Fibroblast of lung (primary cell): ENCODE data around the gene CD82. TPM values are rescaled to one million over a fixed set of nuclear protein-coding genes. Genes with fewer than 3 reads are reported as not detected.
A peak's percentile ranks its signal among the peaks of the same experiment; 100 is the strongest.

Experiments
- DNase-seq, 2 donors: peaks; one replicate each; pipeline versions ENCODE4 v3.0.0 to v3.0.0-alpha.2; 2010; ENCODE audit warnings: low read depth in 2 of 2
- H2AFZ ChIP-seq: 2 replicates; pipeline ENCODE4 v1.5.1; 2012; ENCODE audit warnings: low read length, control low read depth, inconsistent platforms
- H3K27ac ChIP-seq: 2 replicates; pipeline ENCODE4 v1.5.1; 2011; ENCODE audit warnings: low read length, control low read depth; ENCODE audit not compliant: insufficient read depth
- H3K27me3 ChIP-seq: 2 replicates; pipeline ENCODE4 v1.5.1; 2011; ENCODE audit warnings: mild to moderate bottlenecking, low read length; ENCODE audit not compliant: control insufficient read depth, insufficient read depth
- H3K36me3 ChIP-seq: 2 replicates; pipeline ENCODE4 v1.5.1; 2011; ENCODE audit warnings: low read length; ENCODE audit not compliant: control insufficient read depth, insufficient read depth
- H3K4me1 ChIP-seq: 2 replicates; pipeline ENCODE4 v1.5.1; 2011; ENCODE audit warnings: low read length; ENCODE audit not compliant: control insufficient read depth, insufficient read depth; ENCODE audit errors: extremely low read depth
- H3K4me2 ChIP-seq: 2 replicates; pipeline ENCODE4 v1.5.1; 2011; ENCODE audit warnings: low read length, control low read depth; ENCODE audit not compliant: insufficient read depth; ENCODE audit errors: extremely low read depth
- H3K4me3 ChIP-seq, 4 experiments: fragments of 200-600 bp in 1 of 4; sonication (generic) in 1 of 4; replicated peaks in 1 of 4; 2 replicates each; pipeline ENCODE4 v1.5.1; 2011 to 2016; ENCODE audit warnings: low read length in 4 of 4, low read depth in 3 of 4, mild to moderate bottlenecking in 3 of 4, control low read depth in 2 of 4, inconsistent platforms in 1 of 4, mixed read lengths in 1 of 4; ENCODE audit not compliant: insufficient read depth in 1 of 4; ENCODE audit errors: control extremely low read depth in 1 of 4
- H3K79me2 ChIP-seq: 2 replicates; pipeline ENCODE4 v1.5.1; 2012; ENCODE audit warnings: mild to moderate bottlenecking, low read length, inconsistent platforms; ENCODE audit not compliant: control insufficient read depth, insufficient read depth
- H3K9ac ChIP-seq: 2 replicates; pipeline ENCODE4 v1.5.1; 2011; ENCODE audit warnings: mild to moderate bottlenecking, low read length, control low read depth; ENCODE audit not compliant: insufficient read depth
- H3K9me3 ChIP-seq: 2 replicates; pipeline ENCODE4 v1.5.1; 2012; ENCODE audit warnings: low read depth, low read length; ENCODE audit not compliant: control insufficient read depth, insufficient read depth
- H4K20me1 ChIP-seq: 2 replicates; pipeline ENCODE4 v1.5.1; 2011; ENCODE audit warnings: low read length; ENCODE audit not compliant: control insufficient read depth, insufficient read depth; ENCODE audit errors: extremely low read depth
- EZH2 ChIP-seq: IDR thresholded peaks from 2 replicates; pipeline ENCODE4 v1.5.1; 2012; ENCODE audit warnings: low read length, control low read depth, mild to moderate bottlenecking; ENCODE audit errors: missing control alignments
- polyA plus RNA-seq, 2 donors: library from polyadenylated mRNA; depleted of rRNA in 1 of 2; stranded (reverse) in 1 of 2; unstranded in 1 of 2; fragments of >200 nt; gene quantifications; 2 replicates each; pipeline ENCODE4 v1.2.1, GENCODE V29; 2011 to 2012; ENCODE audit warnings: missing spikeins in 1 of 2
- total RNA-seq: library from RNA; depleted of rRNA; stranded (reverse); fragments of >200 nt; gene quantifications from 2 replicates; pipeline ENCODE4 v1.2.1, GENCODE V29; 2014
- TF ChIP-seq, protein P1 (sequence below), 2 donors: IDR thresholded peaks in 1 of 2; conservative IDR thresholded peaks in 1 of 2; 1 replicate in 1 of 2; 2 replicates in 1 of 2; pipeline ENCODE4 v1.5.1; 2011 to 2012; ENCODE audit warnings: low read length in 2 of 2, control low read depth in 1 of 2, inconsistent platforms in 1 of 2, low read depth in 1 of 2, mild to moderate bottlenecking in 1 of 2

CD82 gene
- total and polyA plus RNA-seq, 2 donors (not counting 1 experiment from before 2014, with no cell fraction given) = 54.2 to 114 TPM

DNA sequence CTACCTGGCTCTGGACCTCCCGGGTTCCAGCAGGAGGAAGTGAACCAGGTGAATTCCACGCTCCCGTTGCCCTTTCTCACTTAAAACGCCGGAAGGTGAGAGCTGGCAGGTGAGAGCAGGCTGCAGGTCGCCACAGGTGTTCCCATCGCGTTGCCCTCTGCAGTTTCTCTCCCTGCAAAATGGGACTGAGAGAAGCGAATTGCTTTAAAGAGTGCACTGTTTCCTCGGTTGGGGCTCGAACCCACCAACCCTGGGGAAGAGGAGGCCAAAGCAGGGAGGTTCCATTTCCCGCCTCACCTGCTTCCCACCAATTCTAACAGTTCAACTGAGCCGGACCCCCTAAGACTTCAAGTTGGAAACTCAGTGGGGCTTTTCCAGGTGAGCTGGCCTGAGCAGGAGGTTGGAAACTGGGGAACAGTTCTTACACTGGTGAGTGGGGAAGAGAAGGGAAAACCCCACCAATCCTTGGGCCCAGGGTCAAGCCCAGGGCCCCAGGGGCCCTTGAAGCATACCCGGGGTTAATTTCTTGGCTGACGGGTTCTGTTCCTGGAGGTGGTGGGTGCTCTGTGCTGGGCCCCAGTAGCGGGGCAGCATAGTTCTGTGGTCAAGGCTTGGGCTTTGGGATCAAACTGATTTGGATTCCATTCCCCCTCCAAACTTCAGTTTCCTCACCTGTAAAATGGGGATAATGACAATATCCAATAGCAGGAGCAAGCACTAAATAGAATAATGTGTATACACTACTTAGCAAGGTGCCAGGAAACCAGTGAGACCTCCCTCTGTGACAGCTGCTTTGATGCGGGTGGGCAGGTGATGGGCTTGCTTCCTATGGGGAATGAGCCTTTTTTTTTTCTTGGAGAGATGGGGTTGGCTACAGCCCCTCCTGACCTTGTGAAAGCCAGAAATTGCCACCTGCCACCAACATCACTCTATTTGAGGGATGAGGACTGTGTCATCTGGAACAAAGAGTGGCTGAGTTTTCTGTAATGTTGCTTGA lies 788 bp downstream of the CD82 start:
- no peaks in the 10 kb centered on the region for H3K36me3 ChIP-seq
- H3K4me1 ChIP-seq = peaks cover 35% of the 10 kb centered on the region
- H2AFZ ChIP-seq = peak overlapping the region; percentile 49
- no peaks in the 10 kb centered on the region for H3K27me3 ChIP-seq
- peak overlapping the region; percentile 48 for H3K9ac ChIP-seq
- H4K20me1 ChIP-seq = no peaks in the 10 kb centered on the region
- peak overlapping the region; percentile 47 to 69 (median 58) for H3K4me3 ChIP-seq
- peak overlapping the region; percentile 92 for H3K4me2 ChIP-seq
- no peaks in the 10 kb centered on the region for H3K9me3 ChIP-seq
- no peak for TF ChIP-seq EZH2
- TF ChIP-seq, protein P1, sequence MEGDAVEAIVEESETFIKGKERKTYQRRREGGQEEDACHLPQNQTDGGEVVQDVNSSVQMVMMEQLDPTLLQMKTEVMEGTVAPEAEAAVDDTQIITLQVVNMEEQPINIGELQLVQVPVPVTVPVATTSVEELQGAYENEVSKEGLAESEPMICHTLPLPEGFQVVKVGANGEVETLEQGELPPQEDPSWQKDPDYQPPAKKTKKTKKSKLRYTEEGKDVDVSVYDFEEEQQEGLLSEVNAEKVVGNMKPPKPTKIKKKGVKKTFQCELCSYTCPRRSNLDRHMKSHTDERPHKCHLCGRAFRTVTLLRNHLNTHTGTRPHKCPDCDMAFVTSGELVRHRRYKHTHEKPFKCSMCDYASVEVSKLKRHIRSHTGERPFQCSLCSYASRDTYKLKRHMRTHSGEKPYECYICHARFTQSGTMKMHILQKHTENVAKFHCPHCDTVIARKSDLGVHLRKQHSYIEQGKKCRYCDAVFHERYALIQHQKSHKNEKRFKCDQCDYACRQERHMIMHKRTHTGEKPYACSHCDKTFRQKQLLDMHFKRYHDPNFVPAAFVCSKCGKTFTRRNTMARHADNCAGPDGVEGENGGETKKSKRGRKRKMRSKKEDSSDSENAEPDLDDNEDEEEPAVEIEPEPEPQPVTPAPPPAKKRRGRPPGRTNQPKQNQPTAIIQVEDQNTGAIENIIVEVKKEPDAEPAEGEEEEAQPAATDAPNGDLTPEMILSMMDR (conservative IDR thresholded peaks at IDR 0.05 in 1 of 2, IDR thresholded peaks at IDR 0.05 in 1 of 2; ENCODE audit: low read depth in 1 of 2, low read length in 2 of 2) = no peak
- no peaks in the 10 kb centered on the region for H3K79me2 ChIP-seq
- no peak for DNase-seq
- peak overlapping the region; percentile 9 for H3K27ac ChIP-seq

DNA sequence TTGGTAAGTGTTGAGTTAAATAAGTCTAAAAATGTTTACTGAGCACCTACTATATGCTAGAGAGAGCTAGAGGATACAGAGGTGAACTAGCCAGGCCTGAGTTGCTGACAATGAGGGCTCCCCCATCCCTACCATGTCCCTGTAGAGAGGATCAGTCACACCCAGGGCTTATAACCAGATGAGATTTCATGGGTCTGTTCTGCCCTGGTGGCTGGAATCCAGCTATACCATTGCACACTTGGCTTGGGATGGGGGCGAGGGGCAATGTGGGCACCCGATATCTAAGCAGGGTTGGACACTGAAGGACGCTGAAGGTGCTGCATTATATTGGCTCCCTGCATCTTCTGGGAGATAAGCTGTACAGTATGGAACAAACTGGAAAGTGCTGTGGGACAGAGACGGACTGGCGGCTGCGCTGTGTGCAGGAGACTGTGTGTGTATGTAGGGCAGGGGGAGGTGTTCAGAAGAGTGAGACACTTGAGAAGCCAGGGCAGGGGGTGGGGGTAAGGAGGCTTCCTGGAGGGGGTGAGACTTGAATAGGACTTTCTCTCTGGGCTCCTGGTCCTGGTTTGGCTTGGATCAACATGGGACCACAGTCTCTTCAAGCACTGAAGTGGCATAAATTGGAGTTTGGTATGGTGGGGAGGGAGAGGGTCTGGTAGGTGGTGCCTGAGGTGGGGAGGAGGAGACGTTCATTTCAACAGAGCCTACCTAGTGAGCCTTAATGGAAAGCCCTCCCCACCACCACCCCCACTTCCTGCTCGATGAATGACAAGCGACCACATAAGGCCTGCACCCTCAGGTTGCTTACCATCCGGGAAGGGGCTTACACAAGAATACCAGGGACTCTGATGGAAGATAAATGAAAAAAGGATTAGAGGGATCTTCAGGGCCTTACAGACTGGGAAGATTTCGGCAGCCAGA lies 1.8 kb downstream of the CD82 start:
- no peak overlapping the region for H2AFZ ChIP-seq
- no peaks in the 10 kb centered on the region for H3K36me3 ChIP-seq
- peak overlapping the region; percentile 37 for H3K4me2 ChIP-seq
- no peak for TF ChIP-seq EZH2
- TF ChIP-seq, protein P1 (conservative IDR thresholded peaks at IDR 0.05 in 1 of 2, IDR thresholded peaks at IDR 0.05 in 1 of 2; ENCODE audit: low read depth in 1 of 2, low read length in 2 of 2) = peak; percentile 17 to 18
- H4K20me1 ChIP-seq = no peaks in the 10 kb centered on the region
- H3K9me3 ChIP-seq = no peaks in the 10 kb centered on the region
- no peaks in the 10 kb centered on the region for H3K27me3 ChIP-seq
- no peak for DNase-seq
- peak overlapping the region in 1 of 4 experiments; percentile 69 for H3K4me3 ChIP-seq
- H3K4me1 ChIP-seq = peaks cover 35% of the 10 kb centered on the region
- no peaks in the 10 kb centered on the region for H3K79me2 ChIP-seq
- no peak overlapping the region for H3K9ac ChIP-seq
- H3K27ac ChIP-seq = no peak overlapping the region

DNA sequence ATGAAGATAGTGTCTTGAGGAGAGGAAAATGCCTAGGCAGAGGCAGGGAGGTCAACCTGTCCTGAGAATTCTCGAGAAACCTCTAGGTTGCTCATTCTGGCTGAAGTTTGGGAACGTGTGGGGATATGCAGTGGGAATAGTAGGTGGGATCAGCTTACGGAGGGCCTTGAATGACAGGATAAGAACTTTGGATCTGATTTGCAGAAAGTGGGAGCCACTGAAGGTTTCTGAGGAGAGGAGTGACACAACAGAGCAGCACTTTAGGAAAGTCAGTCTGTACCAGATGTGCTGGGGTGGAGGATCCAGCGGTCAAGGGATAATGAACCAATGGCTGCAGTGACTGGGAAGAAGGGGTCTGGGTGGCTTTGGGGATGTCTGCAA lies 2.4 kb downstream of the CD82 start:
- H3K9me3 ChIP-seq = no peaks in the 10 kb centered on the region
- H3K27me3 ChIP-seq = no peaks in the 10 kb centered on the region
- H3K79me2 ChIP-seq = no peaks in the 10 kb centered on the region
- no peak for DNase-seq
- H4K20me1 ChIP-seq = no peaks in the 10 kb centered on the region
- H3K4me2 ChIP-seq = no peak overlapping the region
- H3K4me3 ChIP-seq = peak overlapping the region in 1 of 4 experiments; percentile 69
- H3K9ac ChIP-seq = no peak overlapping the region
- no peak for TF ChIP-seq EZH2
- TF ChIP-seq, protein P1 (conservative IDR thresholded peaks at IDR 0.05 in 1 of 2, IDR thresholded peaks at IDR 0.05 in 1 of 2; ENCODE audit: low read depth in 1 of 2, low read length in 2 of 2) = no peak
- H2AFZ ChIP-seq = no peak overlapping the region
- peaks cover 35% of the 10 kb centered on the region for H3K4me1 ChIP-seq
- no peak overlapping the region for H3K27ac ChIP-seq
- no peaks in the 10 kb centered on the region for H3K36me3 ChIP-seq
